NCI-H2227 treated with DMSO at 0.1 percent for 48 hours (cell line): Measurements from ENCODE around the gene GJA4.
"Not testable (repeated sequence)": the region's sequence is repeated elsewhere in the genome, so short reads cannot be mapped to it uniquely, and the experiment has no call there.

Source experiments
- DNase-seq: peaks from one replicate; lab custom pipeline; 2025; lab: John Stamatoyannopoulos, UW

Gene GJA4

DNA sequence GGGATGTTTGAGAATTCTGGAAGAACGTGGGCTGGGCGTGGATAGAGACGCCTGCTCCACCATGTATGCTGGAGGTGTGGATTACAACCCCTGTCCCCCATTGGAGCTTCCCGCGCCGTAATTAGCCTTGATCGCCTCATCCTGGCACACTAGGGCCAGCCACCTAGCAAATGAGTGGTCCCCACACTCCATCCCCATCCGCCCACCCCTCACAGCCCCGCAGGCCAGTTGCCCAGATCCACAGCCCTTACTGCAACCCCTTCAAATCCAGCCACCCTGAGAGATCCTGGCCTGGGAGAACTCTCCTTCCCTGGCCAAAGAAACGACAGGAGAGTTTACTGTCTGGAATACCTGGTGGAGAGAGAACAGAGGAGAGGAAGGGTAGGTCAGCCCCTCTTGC is 375 bp upstream of the GJA4 start:
- no peak for DNase-seq

DNA sequence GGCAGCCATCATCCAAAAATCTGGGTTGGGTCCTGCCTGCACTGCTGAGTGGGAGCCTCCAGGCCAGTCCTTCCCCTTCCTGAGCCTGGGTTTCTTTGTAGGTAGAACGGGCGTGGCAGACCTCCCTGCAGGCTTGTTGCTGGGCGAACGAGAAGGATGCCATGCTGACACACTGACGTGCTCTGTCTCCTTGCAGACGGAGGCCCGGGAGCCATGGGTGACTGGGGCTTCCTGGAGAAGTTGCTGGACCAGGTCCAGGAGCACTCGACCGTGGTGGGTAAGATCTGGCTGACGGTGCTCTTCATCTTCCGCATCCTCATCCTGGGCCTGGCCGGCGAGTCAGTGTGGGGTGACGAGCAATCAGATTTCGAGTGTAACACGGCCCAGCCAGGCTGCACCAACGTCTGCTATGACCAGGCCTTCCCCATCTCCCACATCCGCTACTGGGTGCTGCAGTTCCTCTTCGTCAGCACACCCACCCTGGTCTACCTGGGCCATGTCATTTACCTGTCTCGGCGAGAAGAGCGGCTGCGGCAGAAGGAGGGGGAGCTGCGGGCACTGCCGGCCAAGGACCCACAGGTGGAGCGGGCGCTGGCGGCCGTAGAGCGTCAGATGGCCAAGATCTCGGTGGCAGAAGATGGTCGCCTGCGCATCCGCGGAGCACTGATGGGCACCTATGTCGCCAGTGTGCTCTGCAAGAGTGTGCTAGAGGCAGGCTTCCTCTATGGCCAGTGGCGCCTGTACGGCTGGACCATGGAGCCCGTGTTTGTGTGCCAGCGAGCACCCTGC is 1.4 kb downstream of the GJA4 start:
- DNase-seq, result no peak

DNA sequence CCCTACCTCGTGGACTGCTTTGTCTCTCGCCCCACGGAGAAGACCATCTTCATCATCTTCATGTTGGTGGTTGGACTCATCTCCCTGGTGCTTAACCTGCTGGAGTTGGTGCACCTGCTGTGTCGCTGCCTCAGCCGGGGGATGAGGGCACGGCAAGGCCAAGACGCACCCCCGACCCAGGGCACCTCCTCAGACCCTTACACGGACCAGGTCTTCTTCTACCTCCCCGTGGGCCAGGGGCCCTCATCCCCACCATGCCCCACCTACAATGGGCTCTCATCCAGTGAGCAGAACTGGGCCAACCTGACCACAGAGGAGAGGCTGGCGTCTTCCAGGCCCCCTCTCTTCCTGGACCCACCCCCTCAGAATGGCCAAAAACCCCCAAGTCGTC is 2.0 kb downstream of the GJA4 start:
- DNase-seq, result no peak

DNA sequence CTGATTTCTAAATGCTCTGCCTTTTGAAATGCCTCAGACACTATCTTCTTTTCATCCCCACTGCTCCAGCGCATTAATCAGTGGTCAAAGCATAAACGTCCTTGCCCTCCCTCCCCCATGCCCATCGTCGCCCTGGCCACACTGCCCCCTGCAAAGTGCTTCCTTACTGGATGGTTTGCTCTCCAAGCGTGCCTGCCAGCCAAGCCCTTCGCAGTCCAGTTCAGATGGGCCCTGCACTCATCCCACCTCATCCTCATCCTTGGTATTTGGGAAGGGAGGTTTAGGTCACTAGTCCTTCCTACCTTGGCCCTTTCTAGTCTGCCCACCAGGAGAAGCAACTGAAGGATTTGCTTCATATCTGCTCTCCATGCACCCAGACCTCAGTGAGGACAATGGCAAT is 3.1 kb downstream of the GJA4 start:
- no peak for DNase-seq

- DNase-seq, result no peak
These were observed 4.2 kb downstream of the GJA4 start for GRCh38 chr1:34796990-34797389.

GRCh38 chr1:34800214-34800613 is 7.4 kb downstream of the GJA4 start:
- no peak for DNase-seq

- no peak for DNase-seq
These were observed 11.0 kb downstream of the GJA4 start for GRCh38 chr1:34803770-34804169.

DNA sequence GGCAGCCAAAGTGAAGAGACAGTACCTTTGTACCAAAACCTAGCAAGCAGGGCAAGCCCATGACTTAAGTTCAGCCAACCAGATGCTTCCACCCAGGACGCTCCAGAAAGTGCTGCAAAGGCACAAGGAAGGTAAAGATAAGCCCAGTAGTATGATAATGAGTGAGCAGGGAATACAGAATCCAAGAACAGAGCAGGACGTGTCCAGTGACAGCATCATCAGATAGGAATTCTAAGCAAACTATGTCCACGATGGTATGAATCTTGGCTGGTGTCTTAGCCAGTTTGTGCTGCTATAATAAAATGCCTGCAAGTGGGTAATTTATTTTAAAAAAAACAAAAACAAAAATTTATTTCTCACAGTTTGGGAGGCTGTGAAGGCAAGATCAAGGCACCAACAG is 13.6 kb downstream of the GJA4 start:
- no peak for DNase-seq

DNA sequence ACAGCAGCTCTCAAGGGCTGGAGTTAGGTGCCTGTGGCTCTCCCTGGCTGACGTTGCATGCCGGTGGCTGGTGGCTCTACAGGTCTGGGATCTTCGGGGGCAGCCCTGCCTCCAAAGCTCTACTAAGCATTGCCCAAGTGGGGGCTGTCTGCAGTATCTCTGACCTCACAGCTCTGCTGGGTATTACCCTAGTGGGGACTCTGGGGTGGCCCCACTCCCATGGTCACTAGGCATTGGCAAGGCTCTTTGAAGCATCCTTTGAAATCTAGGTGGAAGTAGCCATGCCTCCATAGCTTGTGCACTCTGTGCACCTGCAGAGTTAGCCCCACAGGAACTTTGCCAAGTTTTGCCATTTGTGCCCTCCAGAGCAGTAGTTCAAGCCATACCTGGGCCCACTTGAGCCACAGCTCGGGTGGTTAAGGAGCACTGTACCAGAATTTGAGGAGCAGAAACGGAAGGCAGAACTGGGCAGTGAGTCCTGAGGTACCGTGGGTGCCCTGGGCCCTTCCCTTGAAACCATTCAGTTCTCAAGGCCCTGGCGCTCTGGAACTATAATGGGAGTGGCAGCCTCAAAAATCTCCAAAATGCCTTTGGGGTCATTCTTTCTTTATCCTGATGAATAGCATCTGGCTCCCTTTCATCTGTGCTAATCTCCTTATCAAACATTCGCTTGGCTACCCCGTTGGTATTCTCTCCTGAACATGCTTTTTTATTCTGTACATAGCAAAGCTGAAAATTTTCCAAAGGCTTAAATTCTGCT is 15.4 kb downstream of the GJA4 start:
- no peak for DNase-seq

GRCh38 chr1:34810781-34811180 is 18.0 kb downstream of the GJA4 start:
- DNase-seq, result not testable (repeated sequence)

- no peak for DNase-seq
These were observed 23.5 kb downstream of the GJA4 start for GRCh38 chr1:34816332-34816731.

GRCh38 chr1:34816778-34817177 is 24.0 kb downstream of the GJA4 start:
- no peak for DNase-seq

- not testable (repeated sequence) for DNase-seq
These were observed 26.1 kb downstream of the GJA4 start for GRCh38 chr1:34818862-34819261.

- no peak for DNase-seq
These were observed 29.4 kb downstream of the GJA4 start for GRCh38 chr1:34822202-34822601.

GRCh38 chr1:34824817-34825454 is 32.1 kb downstream of the GJA4 start:
- no peak for DNase-seq

DNA sequence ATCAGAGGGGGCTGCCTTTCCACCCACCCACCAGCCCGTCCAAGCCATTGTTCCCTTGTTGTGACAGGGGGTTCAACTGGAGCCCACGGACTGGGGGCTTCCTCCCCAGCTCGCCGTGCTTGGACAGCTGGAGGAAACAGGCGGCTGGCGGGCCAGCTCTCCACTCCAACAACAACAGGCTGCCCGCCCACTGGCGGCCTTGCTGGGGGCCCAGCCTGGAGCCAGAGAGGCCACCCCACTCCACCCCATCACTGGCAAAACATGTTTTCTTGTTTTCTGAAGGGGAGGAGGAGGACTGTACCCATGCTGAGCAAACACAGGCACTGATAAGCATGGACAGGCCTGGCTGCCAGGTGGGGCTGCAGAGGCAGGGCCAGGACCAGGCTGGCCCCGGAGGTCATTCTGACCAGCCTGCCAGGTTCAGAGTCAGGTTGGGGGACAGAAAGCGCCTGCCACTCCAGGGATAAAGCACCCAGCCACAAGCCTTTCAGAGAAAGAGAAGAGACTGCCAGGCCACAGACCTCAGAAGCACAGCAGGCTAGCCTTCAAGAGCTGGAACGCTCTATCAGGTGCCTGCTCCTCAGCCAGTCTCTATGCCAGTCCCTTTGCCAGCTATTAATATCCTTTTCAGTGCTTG is 32.8 kb downstream of the GJA4 start:
- DNase-seq, result peak; percentile 23

- DNase-seq, result no peak
These were observed 34.6 kb downstream of the GJA4 start for GRCh38 chr1:34827341-34827941.

DNA sequence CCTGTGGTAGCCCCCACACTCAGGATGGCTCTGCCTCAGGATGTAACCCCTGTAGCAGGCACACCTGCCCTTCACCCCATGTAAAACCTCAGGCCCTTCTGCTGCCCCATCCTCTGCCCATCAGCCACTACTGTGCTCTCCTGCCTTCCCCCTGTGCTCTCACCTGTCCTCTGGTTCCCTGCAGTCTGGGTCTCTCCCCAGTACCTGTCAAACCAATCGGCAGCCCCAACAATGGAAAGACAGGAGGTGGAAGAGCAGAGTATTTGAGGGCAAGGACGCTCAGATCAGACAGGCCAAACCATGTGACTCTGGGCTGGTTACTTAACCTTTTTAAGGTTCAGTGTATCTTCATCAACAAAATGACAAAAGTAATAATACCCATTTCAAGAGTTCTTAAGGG is 35.8 kb downstream of the GJA4 start:
- no peak for DNase-seq

GRCh38 chr1:34829250-34829649 is 36.5 kb downstream of the GJA4 start:
- DNase-seq, result no peak

- DNase-seq, result no peak
These were observed 39.0 kb downstream of the GJA4 start for GRCh38 chr1:34831721-34832246.

DNA sequence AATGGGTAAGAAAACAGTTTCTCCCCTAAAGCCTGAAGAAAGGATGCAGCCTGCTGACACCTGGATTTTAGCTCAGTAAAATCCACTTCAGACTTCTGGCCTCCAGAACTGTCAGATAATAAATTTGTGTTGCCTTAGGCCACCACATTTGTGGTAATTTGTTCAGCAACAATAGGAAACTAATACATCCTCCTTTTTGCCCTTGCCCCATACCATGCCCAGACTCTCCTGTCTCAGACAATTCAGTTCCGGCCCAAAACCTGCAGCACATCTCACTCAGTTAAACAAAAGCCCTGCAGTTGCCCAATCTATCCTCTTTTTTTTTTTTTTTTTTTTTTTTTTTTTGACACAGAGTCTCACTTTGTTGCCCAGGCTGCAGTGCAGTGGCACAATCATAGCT is 40.9 kb downstream of the GJA4 start:
- no peak for DNase-seq
